HepG2 (cell line): ENCODE data around the gene DHX16. TPM values are rescaled to one million over a fixed set of nuclear protein-coding genes. Genes with fewer than 3 reads are reported as not detected.
A peak's percentile ranks its signal among the peaks of the same experiment; 100 is the strongest.

Experiments used
- DMTF1 ChIP-seq: sonication (generic); formaldehyde crosslinking; IDR thresholded peaks from 2 replicates; pipeline ENCODE4 v1.4.0; 2020; ENCODE audit warnings: mild to moderate bottlenecking, missing genetic modification reagents
- GZF1 ChIP-seq: sonication (generic); formaldehyde crosslinking; IDR thresholded peaks from 2 replicates; pipeline ENCODE4 v1.5.1; 2020; ENCODE audit warnings: mild to moderate bottlenecking, missing genetic modification reagents
- HMGXB4 ChIP-seq, 2 experiments: sonication (generic) in 1 of 2; formaldehyde crosslinking in 1 of 2; IDR thresholded peaks; 2 replicates each; pipeline versions ENCODE4 v1.4.0 to v1.6.1; 2018 to 2020; ENCODE audit warnings: missing genetic modification reagents in 2 of 2, borderline replicate concordance in 1 of 2, low read depth in 1 of 2, mild to moderate bottlenecking in 1 of 2, missing biosample characterization in 1 of 2
- REST ChIP-seq, 2 experiments: IDR thresholded peaks; 2 replicates each; pipeline ENCODE4 v1.6.1; 2011 to 2012; ENCODE audit warnings: low read length in 2 of 2, borderline replicate concordance in 1 of 2, low read depth in 1 of 2, mild to moderate bottlenecking in 1 of 2, moderate library complexity in 1 of 2
- UBTF ChIP-seq: sonication (generic); formaldehyde crosslinking; IDR thresholded peaks from 2 replicates; pipeline ENCODE4 v1.4.0; 2020; ENCODE audit warnings: mild to moderate bottlenecking, missing genetic modification reagents
- ZBTB1 ChIP-seq: sonication (generic); formaldehyde crosslinking; IDR thresholded peaks from 2 replicates; pipeline ENCODE4 v1.4.0; 2020; ENCODE audit warnings: missing genetic modification reagents, borderline replicate concordance
- ZC3H4 ChIP-seq: sonication (generic); formaldehyde crosslinking; IDR thresholded peaks from 2 replicates; pipeline ENCODE4 v1.4.0; 2020; ENCODE audit warnings: missing genetic modification reagents, borderline replicate concordance
- ZNF646 ChIP-seq: sonication (generic); formaldehyde crosslinking; IDR thresholded peaks from 2 replicates; pipeline ENCODE4 v1.9.0; 2021; ENCODE audit warnings: mild to moderate bottlenecking, missing genetic modification reagents
- ZNF737 ChIP-seq: sonication (generic); formaldehyde crosslinking; IDR thresholded peaks from 2 replicates; pipeline ENCODE4 v1.5.0; 2020; ENCODE audit warnings: missing genetic modification reagents, mild to moderate bottlenecking, borderline replicate concordance
- polyA plus RNA-seq, 8 experiments: library from polyadenylated mRNA; depleted of rRNA in 3 of 8; stranded (reverse) in 7 of 8; unstranded in 1 of 8; fragments of >200 nt; fragmentation: Illumina TruSeq in 4 of 8; extraction: Trizol in 4 of 8; gene quantifications; 2 replicates each; pipeline versions ENCODE4 v1.2.1 to v1.2.3, GENCODE V29; 2011 to 2016; ENCODE audit warnings: low read depth in 4 of 8, missing spikeins in 1 of 8, mixed read lengths in 1 of 8; ENCODE audit not compliant: insufficient read depth in 1 of 8
- total RNA-seq, 5 experiments: library from RNA; depleted of rRNA; stranded (reverse); fragments of >200 nt; fragmentation: Illumina TruSeq; extraction: Trizol; gene quantifications; 2 replicates each; pipeline ENCODE4 v1.2.3, GENCODE V29; 2016; ENCODE audit warnings: low read depth in 1 of 5

Gene DHX16
- total and polyA plus RNA-seq, 2 of the 13 experiments (the other 11 are each of a cell fraction or from before 2014, with no cell fraction given), result 57.0 to 58.5 TPM

GRCh38 chr6:30614843-30615218 is 58.0 kb downstream of the DHX16 start (continued):
- peak in 1 of 2 experiments; percentile 33; a peak in 1 of 4 replicates for TF ChIP-seq HMGXB4 (CRISPR knock-in tag; IDR thresholded peaks at IDR 0.05; ENCODE audit: borderline replicate concordance in 1 of 2, low read depth in 1 of 2)
- peak; percentile 42 for TF ChIP-seq UBTF (CRISPR knock-in tag)
- TF ChIP-seq ZBTB1 (CRISPR knock-in tag), result no peak
- TF ChIP-seq DMTF1 (CRISPR knock-in tag), result no peak
- peak; percentile 43; the same call in 1 of the 2 replicates for TF ChIP-seq GZF1 (CRISPR knock-in tag)
- peak; percentile 28; the same call in 1 of the 2 replicates for TF ChIP-seq ZC3H4 (CRISPR knock-in tag)
- no peak for TF ChIP-seq ZNF646 (CRISPR knock-in tag)
- TF ChIP-seq REST (IDR thresholded peaks at IDR 0.05; ENCODE audit: borderline replicate concordance in 1 of 2, low read depth in 1 of 2, low read length in 2 of 2), result peak in 1 of 2 experiments; percentile 68; a peak in 2 of 4 replicates
- no peak for TF ChIP-seq ZNF737 (CRISPR knock-in tag)
